GM19372 (cell line): ENCODE results near the gene SMIM22.

Source experiments
- ATAC-seq: cut with Tn5 transposase; IDR thresholded peaks from one replicate; pipeline ENCODE4 v1.9.1; 2021; ENCODE audit warnings: mild to moderate bottlenecking, low read depth, moderate library complexity; ENCODE audit not compliant: unreplicated experiment

SMIM22 gene

GRCh38 chr16:4813251-4814003 lies 18.3 kb downstream of the SMIM22 start:
- ATAC-seq = no peak

DNA sequence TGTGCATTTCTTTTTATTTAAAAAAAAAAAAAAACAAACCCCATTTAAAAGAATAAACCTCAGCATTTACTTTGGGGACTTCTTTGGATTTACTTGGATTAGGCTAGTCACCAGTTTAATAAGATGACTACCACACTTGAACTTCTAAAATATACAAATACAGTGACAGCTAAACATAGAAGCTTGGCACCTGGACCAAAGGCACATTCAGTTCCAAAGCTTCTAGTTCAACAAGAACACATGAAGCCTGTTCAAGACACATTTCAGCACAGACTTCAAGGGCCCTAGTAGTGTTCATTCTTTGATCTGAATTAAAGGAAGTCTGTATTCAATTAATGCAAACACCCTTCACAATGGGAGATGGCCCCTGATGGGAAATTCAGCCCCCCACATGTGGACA lies 18.9 kb downstream of the SMIM22 start:
- no peak for ATAC-seq

GRCh38 chr16:4814542-4815173 lies 19.5 kb downstream of the SMIM22 start:
- no peak for ATAC-seq

DNA sequence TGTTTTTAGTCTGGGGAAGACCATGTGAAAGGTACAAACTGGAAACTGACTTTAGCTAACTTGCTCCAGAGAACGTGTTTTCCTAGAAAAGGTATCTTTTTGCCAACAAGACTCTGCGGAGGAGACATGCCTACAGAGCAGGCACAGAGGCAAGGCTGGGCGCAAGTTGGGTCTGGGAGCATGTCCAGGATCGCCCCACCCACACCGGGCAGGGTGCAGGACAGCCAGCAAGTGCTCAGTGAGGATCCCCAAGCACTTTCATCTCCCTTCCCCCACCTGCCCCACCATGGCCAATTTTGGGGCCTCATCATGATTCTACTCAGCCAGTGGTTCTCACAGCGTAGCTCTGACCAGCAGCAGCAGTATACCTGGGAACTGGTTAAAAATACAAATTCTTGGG lies 25.5 kb downstream of the SMIM22 start:
- no peak for ATAC-seq

- ATAC-seq = no peak
These were observed 30.0 kb downstream of the SMIM22 start for GRCh38 chr16:4825196-4825595.

- ATAC-seq = no peak
These were observed 31.4 kb downstream of the SMIM22 start for GRCh38 chr16:4826526-4826925.

DNA sequence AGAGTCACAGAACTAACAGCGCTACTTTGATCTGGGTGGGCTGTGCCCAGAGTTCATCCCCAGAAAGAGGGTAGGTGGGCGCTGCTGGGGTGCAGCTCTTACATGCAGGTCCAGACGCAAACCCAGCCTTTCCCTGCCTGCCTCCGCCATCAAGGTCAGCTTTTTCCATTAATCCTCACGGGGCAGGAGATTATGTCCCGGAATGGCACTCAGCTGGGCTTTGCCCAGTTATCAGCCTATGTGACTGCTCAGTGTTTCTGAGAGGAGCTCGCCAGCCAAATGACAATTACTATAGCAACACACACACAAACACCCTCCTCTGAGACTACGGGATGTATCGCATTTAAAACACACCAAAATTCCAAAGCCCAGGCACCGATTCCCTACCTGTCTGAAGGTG lies 31.8 kb downstream of the SMIM22 start:
- no peak for ATAC-seq

DNA sequence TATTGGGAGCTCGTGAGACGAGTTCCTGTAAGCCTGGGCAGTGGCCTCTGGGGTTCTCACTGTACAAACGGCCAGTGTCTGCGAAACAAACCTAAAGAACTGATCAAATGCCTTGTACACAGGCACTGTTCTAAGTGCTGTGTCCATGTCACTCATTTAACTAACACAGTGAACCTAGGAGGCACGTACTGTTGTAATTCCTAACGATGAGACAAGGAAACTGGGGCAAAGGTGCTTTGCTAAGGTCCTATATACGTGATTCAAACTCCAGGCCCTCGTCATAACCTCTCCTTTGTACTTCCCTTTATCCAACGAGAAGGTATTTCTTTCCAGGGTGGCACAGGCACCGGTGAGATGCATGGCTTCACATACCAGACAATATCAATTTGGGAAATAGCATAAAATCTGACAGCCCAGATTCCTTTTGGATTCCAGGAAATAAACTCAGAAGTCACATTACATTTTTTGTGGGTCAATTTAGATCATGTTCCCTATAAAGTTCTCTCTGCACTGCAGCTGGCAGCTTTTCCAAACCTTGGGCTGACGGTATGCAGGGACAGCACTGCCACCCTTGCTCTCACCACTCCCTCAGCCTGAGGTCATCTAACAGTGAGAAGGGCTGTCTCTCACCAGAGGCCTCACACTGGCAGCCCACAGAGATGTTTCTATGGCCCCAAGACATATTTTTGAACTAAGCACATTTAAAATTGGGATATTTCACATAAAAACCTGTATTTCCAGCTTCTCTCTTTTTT lies 33.6 kb downstream of the SMIM22 start:
- no peak for ATAC-seq

DNA sequence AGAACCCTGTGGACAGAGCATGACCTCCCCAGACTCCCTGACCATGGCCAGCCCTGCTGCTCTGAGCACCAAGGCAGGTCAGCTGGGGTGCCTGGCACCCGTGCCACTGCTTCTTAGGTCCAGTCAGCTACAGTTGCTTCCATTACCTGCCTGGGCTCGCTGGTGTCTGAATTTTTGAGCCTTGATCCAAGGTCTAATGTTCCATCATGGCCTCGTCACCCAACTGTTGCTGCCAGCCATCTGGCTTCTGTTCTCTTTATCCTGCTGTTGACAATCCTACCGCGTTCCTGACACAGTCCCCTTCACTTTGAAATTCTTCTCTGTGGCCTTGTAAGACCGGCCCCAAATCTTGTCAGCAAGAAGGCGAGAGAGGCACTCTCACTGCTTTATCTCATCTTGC lies 35.2 kb downstream of the SMIM22 start:
- ATAC-seq = no peak

DNA sequence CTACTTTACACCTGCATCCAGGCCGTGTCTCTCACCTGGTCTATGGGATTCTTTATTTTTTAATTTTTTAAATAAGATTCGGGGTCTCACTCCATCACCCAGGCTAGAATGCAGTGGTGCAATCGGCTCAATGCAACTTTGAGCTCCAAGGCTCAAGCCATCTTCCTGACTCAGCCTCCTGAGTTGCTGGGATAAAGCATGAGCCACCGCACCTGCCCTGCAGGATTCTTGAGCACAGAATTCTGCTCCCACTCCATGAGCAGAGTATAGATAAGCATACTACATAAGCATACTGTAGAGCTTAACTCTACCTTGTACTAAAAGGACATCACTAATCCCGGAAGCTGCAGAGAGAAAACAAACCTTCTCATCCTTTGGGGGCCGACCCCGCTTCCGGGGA lies 36.4 kb downstream of the SMIM22 start:
- no peak for ATAC-seq

DNA sequence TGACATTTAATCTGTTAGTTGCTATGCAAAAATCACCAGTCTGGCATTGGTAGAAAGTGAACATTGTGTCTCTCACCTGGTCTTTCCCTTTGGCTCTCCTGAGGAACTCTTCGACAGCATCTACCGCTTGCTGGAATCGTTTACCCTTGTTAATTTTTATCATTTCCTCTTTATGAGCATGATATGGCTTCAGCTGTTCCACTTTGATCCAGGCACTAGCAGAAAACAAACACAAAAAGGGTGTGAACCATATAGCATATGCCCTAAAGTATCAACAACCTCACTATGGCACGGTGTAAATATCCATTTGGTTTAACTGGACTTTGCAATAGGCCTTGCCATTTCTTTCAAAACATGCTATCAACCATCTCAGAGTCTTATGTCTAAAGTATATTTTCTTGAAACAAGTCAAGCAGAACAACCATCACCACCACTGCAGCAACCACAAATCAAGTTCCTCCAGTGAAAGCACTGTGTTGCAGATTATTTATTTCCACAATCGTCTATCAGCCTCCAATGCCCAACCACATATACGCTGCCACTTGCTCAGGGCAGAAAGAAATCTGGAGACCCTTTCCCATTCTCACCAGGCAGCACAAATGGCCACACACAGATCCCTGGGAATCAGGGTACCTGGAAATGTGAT lies 37.7 kb downstream of the SMIM22 start:
- ATAC-seq = no peak

- ATAC-seq = no peak
These were observed 38.4 kb downstream of the SMIM22 start for GRCh38 chr16:4833584-4833983.

DNA sequence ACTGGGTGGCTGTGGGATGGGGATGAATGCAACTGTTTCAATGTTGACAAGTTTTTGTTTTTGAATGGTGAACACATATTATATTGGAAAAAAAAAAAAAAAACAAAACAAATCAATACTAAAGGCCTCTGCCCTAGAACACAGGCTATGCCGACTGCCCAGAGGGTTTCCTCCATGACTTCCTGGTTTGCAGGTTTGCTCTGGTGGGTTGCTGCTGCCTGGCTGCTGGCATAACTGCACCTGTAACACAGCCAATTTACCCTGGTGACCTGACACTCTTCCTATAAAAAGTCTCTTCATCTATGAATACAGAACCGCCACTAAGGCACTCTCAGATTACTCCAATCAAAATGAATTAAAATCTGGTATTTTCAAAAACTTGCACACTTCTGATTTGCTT lies 41.6 kb downstream of the SMIM22 start:
- ATAC-seq = no peak

GRCh38 chr16:4837733-4838501 lies 42.7 kb downstream of the SMIM22 start:
- ATAC-seq = no peak

- ATAC-seq = no peak
These were observed 44.8 kb downstream of the SMIM22 start for GRCh38 chr16:4839942-4840341.

DNA sequence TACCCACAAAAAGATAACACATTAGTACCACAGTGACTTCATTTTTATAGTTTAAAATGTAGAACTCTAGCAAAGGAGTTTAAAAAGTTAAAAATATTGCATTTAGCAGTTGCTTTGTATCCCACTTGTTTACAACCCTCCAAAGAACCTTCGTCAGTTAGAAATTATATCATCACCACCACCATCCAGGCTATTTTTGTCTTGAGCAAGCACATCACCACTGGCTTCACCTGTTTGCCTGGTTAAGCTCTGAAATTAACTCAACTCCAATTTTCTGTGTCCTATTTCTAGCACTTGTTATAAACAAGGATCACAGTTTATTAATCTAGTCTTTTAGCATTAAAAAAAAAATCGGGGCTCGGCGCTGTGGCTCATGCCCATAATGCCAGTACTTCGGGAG lies 45.8 kb downstream of the SMIM22 start:
- no peak for ATAC-seq
